CD4-positive, alpha-beta memory T cell (primary cell): Measurements from ENCODE around the gene IQGAP3. TPM values are rescaled to one million over a fixed set of nuclear protein-coding genes. Genes with fewer than 3 reads are reported as not detected.

Experiments
- CTCF ChIA-PET: fragments of 350-600 bp; sonication (Branson Sonifier 250); formaldehyde crosslinking; loops from one replicate; lab custom pipeline; 2021; ENCODE audit warnings: inconsistent platforms; ENCODE audit not compliant: partially characterized antibody; lab: Charles Lee
- POLR2A ChIA-PET: fragments of 350-600 bp; sonication (Branson Sonifier 250); formaldehyde crosslinking; loops from one replicate; lab custom pipeline; 2021; ENCODE audit not compliant: partially characterized antibody; lab: Charles Lee
- DNase-seq, 5 donors: peaks; one replicate each; pipeline versions ENCODE4 v3.0.0 to v3.0.0-alpha.2; 2020 to 2022; ENCODE audit warnings: mixed read lengths in 1 of 5
- H3K27ac ChIP-seq: one replicate; pipeline ENCODE4 v1.7.0; 2013; ENCODE audit warnings: low read depth, low read length
- H3K27me3 ChIP-seq: 2 replicates; pipeline ENCODE4 v1.7.0; 2013; ENCODE audit warnings: mild to moderate bottlenecking, low read length, moderate library complexity; ENCODE audit not compliant: insufficient read depth
- H3K36me3 ChIP-seq: 2 replicates; pipeline ENCODE4 v1.7.0; 2013; ENCODE audit warnings: mild to moderate bottlenecking, low read length, moderate library complexity; ENCODE audit not compliant: insufficient read depth
- H3K4me1 ChIP-seq: 2 replicates; pipeline ENCODE4 v1.7.0; 2013; ENCODE audit warnings: mild to moderate bottlenecking, low read length, moderate library complexity; ENCODE audit not compliant: insufficient read depth
- H3K4me3 ChIP-seq, 2 donors: one replicate each; pipeline ENCODE4 v1.7.0; 2013; ENCODE audit warnings: low read length in 2 of 2, mild to moderate bottlenecking in 1 of 2
- H3K9me3 ChIP-seq, 2 donors: one replicate each; pipeline ENCODE4 v1.7.0; 2013; ENCODE audit warnings: low read length in 2 of 2, control low read depth in 1 of 2; ENCODE audit not compliant: control insufficient read depth in 1 of 2
- H3K27ac Mint-ChIP-seq, 7 donors: one replicate each; pipeline ENCODE4 v1.8.0; 2020 to 2021; ENCODE audit warnings: mixed read lengths in 7 of 7, mild to moderate bottlenecking in 6 of 7, inconsistent platforms in 3 of 7, moderate library complexity in 3 of 7
- H3K27me3 Mint-ChIP-seq, 2 donors: one replicate each; pipeline ENCODE4 v1.8.0; 2020 to 2021; ENCODE audit warnings: mixed read lengths in 2 of 2
- H3K36me3 Mint-ChIP-seq, 2 donors: one replicate each; pipeline ENCODE4 v1.8.0; 2020 to 2021; ENCODE audit warnings: mixed read lengths in 2 of 2, inconsistent platforms in 1 of 2, mild to moderate bottlenecking in 1 of 2
- H3K4me1 Mint-ChIP-seq, 4 donors: one replicate each; pipeline ENCODE4 v1.8.0; 2020 to 2021; ENCODE audit warnings: mixed read lengths in 4 of 4, mild to moderate bottlenecking in 1 of 4
- H3K4me3 Mint-ChIP-seq, 8 donors: one replicate each; pipeline ENCODE4 v1.8.0; 2020 to 2021; ENCODE audit warnings: mixed read lengths in 8 of 8, mild to moderate bottlenecking in 7 of 8, moderate library complexity in 6 of 8, inconsistent platforms in 3 of 8
- H3K9me3 Mint-ChIP-seq, 8 donors: one replicate each; pipeline ENCODE4 v1.8.0; 2020 to 2021; ENCODE audit warnings: mixed read lengths in 8 of 8, mild to moderate bottlenecking in 5 of 8, inconsistent platforms in 3 of 8, moderate library complexity in 1 of 8
- intact Hi-C: fragments of 100-400 bp; cut with micrococcal nuclease; formaldehyde crosslinking; loops from one replicate; pipeline ENCODE4 v1.15.1; 2023
- polyA plus RNA-seq, 2 donors: library from polyadenylated mRNA; unstranded; fragments of 300-500 nt; fragmentation: Illumina TruSeq; gene quantifications; one replicate each; pipeline ENCODE4 v1.2.3, GENCODE V29; 2021
- total RNA-seq, 2 experiments: library from RNA; stranded (reverse); gene quantifications; one replicate each; pipeline ENCODE4 v1.2.3, GENCODE V29; 2021

The IQGAP3 gene
- total and polyA plus RNA-seq, 4 experiments from 2014 or later = not detected

GRCh38 chr1:156489166-156489934 is 83.0 kb downstream of the IQGAP3 start:
- no peaks in the 10 kb centered on the region for H3K27me3 Mint-ChIP-seq
- no peaks in the 10 kb centered on the region for H3K9me3 ChIP-seq
- H3K4me3 ChIP-seq = peak overlapping the region; percentile 0 to 5
- no peaks in the 10 kb centered on the region for H3K27me3 ChIP-seq
- DNase-seq = peak; percentile 29 to 77 (median 34)
- intact Hi-C loops = loop anchor here (1.0 kb wide), 1 partner anchor 12 kb away; no protein-coding TSS in a partner anchor
- peaks cover 8% of the 10 kb centered on the region for H3K36me3 ChIP-seq
- H3K4me3 Mint-ChIP-seq = peak overlapping the region; percentile 60 to 95 (median 78)
- peaks cover 0 to 32% of the 10 kb centered on the region in 2 donors for H3K36me3 Mint-ChIP-seq
- peak overlapping the region; percentile 75 to 98 (median 90) for H3K27ac Mint-ChIP-seq
- ChIA-PET POLR2A (interaction anchor here (0.9 to 14.5 kb wide), 5 partner anchors 9 to 105 kb away, joined by 3 to 376 read pairs (median 7); partner anchors contain the start of genes MEF2D and NAXE), CTCF (interaction anchor here (1.1 to 14.7 kb wide), 5 partner anchors 8 to 104 kb away, joined by 3 to 257 read pairs (median 4); partner anchors contain the start of gene MEF2D)
- H3K4me1 Mint-ChIP-seq = peaks cover 72 to 96% (median 83%) of the 10 kb centered on the region in 4 donors
- H3K9me3 Mint-ChIP-seq = peaks cover 0 to 2% (median 0%) of the 10 kb centered on the region in 8 donors
- H3K27ac ChIP-seq = peak overlapping the region; percentile 51
- peaks cover 98% of the 10 kb centered on the region for H3K4me1 ChIP-seq

- peaks cover 98% of the 10 kb centered on the region for H3K4me1 ChIP-seq
- Mint-ChIP-seq H3K36me3 (peaks cover 0 to 39% of the 10 kb centered on the region in 2 donors), H3K4me3 (peak overlapping the region; percentile 62 to 95 (median 78)), H3K4me1 (peaks cover 71 to 96% (median 82%) of the 10 kb centered on the region in 4 donors), H3K9me3 (peaks cover 0 to 2% (median 0%) of the 10 kb centered on the region in 8 donors), H3K27me3 (no peaks in the 10 kb centered on the region), H3K27ac (peak overlapping the region; percentile 75 to 98 (median 90))
- DNase-seq = no peak
- POLR2A ChIA-PET = interaction anchor here (0.9 to 14.5 kb wide), 5 partner anchors 8 to 105 kb away, joined by 3 to 376 read pairs (median 6); partner anchors contain the start of gene MEF2D
- intact Hi-C loops = loop anchor here (1.0 kb wide), 1 partner anchor 13 kb away; no protein-coding TSS in a partner anchor
- CTCF ChIA-PET = interaction anchor here (0.6 to 14.7 kb wide), 5 partner anchors 7 to 103 kb away, joined by 3 to 257 read pairs (median 4); partner anchors contain the start of gene MEF2D
- peaks cover 8% of the 10 kb centered on the region for H3K36me3 ChIP-seq
- no peaks in the 10 kb centered on the region for H3K9me3 ChIP-seq
- no peaks in the 10 kb centered on the region for H3K27me3 ChIP-seq
- H3K4me3 ChIP-seq = peak overlapping the region in 1 of 2 donors; percentile 19
- peak overlapping the region; percentile 51 for H3K27ac ChIP-seq
These were observed 83.7 kb downstream of the IQGAP3 start for GRCh38 chr1:156488566-156489165.

- peak overlapping the region; percentile 75 to 98 (median 91) for H3K27ac Mint-ChIP-seq
- no peak overlapping the region for H3K4me3 ChIP-seq
- H3K36me3 ChIP-seq = peaks cover 12% of the 10 kb centered on the region
- DNase-seq = peak in 1 of 5 donors; percentile 53
- peaks cover 0 to 2% (median 0%) of the 10 kb centered on the region in 8 donors for H3K9me3 Mint-ChIP-seq
- peaks cover 92% of the 10 kb centered on the region for H3K4me1 ChIP-seq
- CTCF ChIA-PET = interaction anchor here (14.7 kb wide), 1 partner anchor 12 kb away, joined by 257 read pairs; the partner anchor contains the start of gene MEF2D
- no peaks in the 10 kb centered on the region for H3K9me3 ChIP-seq
- peaks cover 3 to 45% of the 10 kb centered on the region in 2 donors for H3K36me3 Mint-ChIP-seq
- H3K27ac ChIP-seq = peak overlapping the region; percentile 51
- H3K4me3 Mint-ChIP-seq = peak overlapping the region in 7 of 8 donors; percentile 62 to 95 (median 79)
- intact Hi-C loops = no loop called here
- H3K27me3 Mint-ChIP-seq = no peaks in the 10 kb centered on the region
- H3K4me1 Mint-ChIP-seq = peaks cover 70 to 96% (median 81%) of the 10 kb centered on the region in 4 donors
- POLR2A ChIA-PET = interaction anchor here (2.1 to 14.5 kb wide), 2 partner anchors 15 to 31 kb away, joined by 6 to 376 read pairs; partner anchors contain the start of gene MEF2D
- H3K27me3 ChIP-seq = no peaks in the 10 kb centered on the region
These were observed 84.5 kb downstream of the IQGAP3 start for GRCh38 chr1:156487862-156488261.

DNA sequence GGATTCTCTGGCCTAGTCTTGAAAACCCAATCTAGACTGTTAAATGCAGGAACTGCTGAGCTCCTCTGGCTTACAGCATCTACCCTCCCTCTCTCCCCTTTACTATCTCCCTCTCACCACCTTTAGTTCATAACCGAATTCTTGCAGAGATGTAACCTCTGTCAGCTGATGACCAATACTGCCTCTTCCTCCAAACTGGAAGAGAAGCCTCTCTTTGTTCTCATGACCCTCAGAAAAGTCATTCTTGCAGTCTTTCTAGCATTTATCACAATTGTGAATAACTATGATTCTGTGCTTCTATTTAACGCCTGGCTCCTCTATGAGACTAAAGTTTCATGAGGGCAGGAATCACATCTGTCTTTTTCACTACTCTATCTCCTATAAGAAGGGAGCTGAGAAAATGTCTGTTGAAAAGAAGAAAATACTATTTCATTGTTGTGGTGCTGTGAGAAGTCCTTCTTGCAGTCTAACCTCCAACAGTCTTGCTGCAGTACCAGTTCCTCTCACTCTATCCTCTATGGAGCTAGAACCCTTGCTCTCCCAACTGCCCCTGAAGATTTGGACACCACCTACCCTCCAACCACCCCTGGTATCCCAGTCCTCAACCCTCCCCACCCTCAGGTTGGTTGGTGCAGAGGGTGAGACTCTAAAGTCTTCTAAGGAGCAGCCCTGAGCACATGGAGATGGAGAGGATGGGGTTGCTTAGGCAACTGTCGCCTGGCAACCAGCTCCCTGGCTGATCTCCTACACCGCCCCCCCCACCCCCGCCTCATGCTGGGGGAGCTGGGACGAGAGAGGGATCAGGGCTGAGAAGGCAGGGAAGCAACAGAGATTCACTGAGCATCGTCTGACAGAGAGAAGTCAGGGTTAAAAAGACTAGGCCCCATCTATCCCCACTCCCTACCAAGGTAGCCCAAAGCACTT is 85.7 kb downstream of the IQGAP3 start:
- Mint-ChIP-seq H3K27me3 (no peaks in the 10 kb centered on the region), H3K27ac (peak overlapping the region; percentile 75 to 98 (median 90)), H3K4me3 (peak overlapping the region in 3 of 8 donors; percentile 3 to 70 (median 39)), H3K4me1 (peaks cover 65 to 94% (median 81%) of the 10 kb centered on the region in 4 donors), H3K36me3 (peaks cover 15 to 46% of the 10 kb centered on the region in 2 donors), H3K9me3 (peaks cover 0 to 2% (median 0%) of the 10 kb centered on the region in 8 donors)
- H3K36me3 ChIP-seq = peaks cover 24% of the 10 kb centered on the region
- intact Hi-C loops = no loop called here
- peak overlapping the region; percentile 51 for H3K27ac ChIP-seq
- H3K4me3 ChIP-seq = no peak overlapping the region
- DNase-seq = no peak
- POLR2A ChIA-PET = interaction anchor here (2.1 to 14.5 kb wide), 2 partner anchors 17 to 29 kb away, joined by 6 to 376 read pairs; partner anchors contain the start of gene MEF2D
- H3K9me3 ChIP-seq = no peaks in the 10 kb centered on the region
- H3K27me3 ChIP-seq = no peaks in the 10 kb centered on the region
- CTCF ChIA-PET = interaction anchor here (0.8 to 14.7 kb wide), 2 partner anchors 13 to 68 kb away, joined by 3 to 257 read pairs; partner anchors contain the start of gene MEF2D
- H3K4me1 ChIP-seq = peaks cover 92% of the 10 kb centered on the region

GRCh38 chr1:156485984-156486383 is 86.4 kb downstream of the IQGAP3 start:
- H3K36me3 Mint-ChIP-seq = peaks cover 20 to 51% of the 10 kb centered on the region in 2 donors
- peak overlapping the region in 1 of 8 donors; percentile 20 for H3K4me3 Mint-ChIP-seq
- Histone ChIP-seq H3K36me3 (peaks cover 31% of the 10 kb centered on the region), H3K9me3 (no peaks in the 10 kb centered on the region), H3K4me1 (peaks cover 92% of the 10 kb centered on the region), H3K4me3 (no peak overlapping the region), H3K27me3 (no peaks in the 10 kb centered on the region), H3K27ac (no peak overlapping the region)
- DNase-seq = no peak
- H3K9me3 Mint-ChIP-seq = peaks cover 0 to 2% (median 0%) of the 10 kb centered on the region in 8 donors
- intact Hi-C loops = no loop called here
- ChIA-PET CTCF (interaction anchor here (0.8 to 14.7 kb wide), 4 partner anchors 14 to 118 kb away, joined by 3 to 257 read pairs (median 3); partner anchors contain the start of gene MEF2D), POLR2A (interaction anchor here (14.5 kb wide), 1 partner anchor 17 kb away, joined by 376 read pairs; the partner anchor contains the start of gene MEF2D)
- no peaks in the 10 kb centered on the region for H3K27me3 Mint-ChIP-seq
- H3K4me1 Mint-ChIP-seq = peaks cover 65 to 94% (median 81%) of the 10 kb centered on the region in 4 donors
- H3K27ac Mint-ChIP-seq = peak overlapping the region in 6 of 7 donors; percentile 20 to 98 (median 86)
